Smooth muscle cell (in vitro differentiated cells): ENCODE data around the gene RASA3. TPM values are rescaled to one million over a fixed set of nuclear protein-coding genes. Genes with fewer than 3 reads are reported as not detected.

ENCODE experiments used
- DNase-seq: peaks from one replicate; lab custom pipeline; 2025; ENCODE audit not compliant: unreplicated experiment; lab: John Stamatoyannopoulos, UW
- H2AFZ ChIP-seq: fragments of 200-600 bp; sonication (generic); 2 replicates; pipeline ENCODE4 v1.6.0; 2016; ENCODE audit warnings: antibody characterized with exemption, low read depth, mild to moderate bottlenecking
- H3F3A ChIP-seq: fragments of 200-600 bp; sonication (generic); 2 replicates; pipeline ENCODE4 v1.6.0; 2017; ENCODE audit warnings: antibody characterized with exemption, low read depth
- H3K27ac ChIP-seq: fragments of 200-600 bp; sonication (generic); 2 replicates; pipeline ENCODE4 v1.5.1; 2016; ENCODE audit warnings: low read depth, mild to moderate bottlenecking
- H3K27me3 ChIP-seq: fragments of 200-600 bp; sonication (generic); 2 replicates; pipeline ENCODE4 v1.6.1; 2016; ENCODE audit warnings: low read depth, mild to moderate bottlenecking
- H3K36me3 ChIP-seq: fragments of 200-600 bp; sonication (generic); 2 replicates; pipeline ENCODE4 v1.5.1; 2016; ENCODE audit warnings: low read depth
- H3K4me1 ChIP-seq: fragments of 200-600 bp; sonication (generic); 2 replicates; pipeline ENCODE4 v1.5.1; 2016; ENCODE audit warnings: low read depth
- H3K4me2 ChIP-seq: fragments of 200-600 bp; sonication (generic); 2 replicates; pipeline ENCODE4 v1.6.0; 2016; ENCODE audit warnings: mild to moderate bottlenecking
- H3K4me3 ChIP-seq: fragments of 200-600 bp; sonication (generic); 2 replicates; pipeline ENCODE4 v1.5.1; 2016; ENCODE audit warnings: mild to moderate bottlenecking
- H3K79me2 ChIP-seq: fragments of 200-600 bp; sonication (generic); 2 replicates; pipeline ENCODE4 v1.6.0; 2016; ENCODE audit warnings: low read depth, mild to moderate bottlenecking
- H3K9ac ChIP-seq: fragments of 200-600 bp; sonication (generic); 2 replicates; pipeline ENCODE4 v1.6.0; 2016; ENCODE audit warnings: low read depth
- H3K9me3 ChIP-seq: fragments of 200-600 bp; sonication (generic); replicated peaks from 2 replicates; pipeline ENCODE4 v1.5.1; 2016; ENCODE audit warnings: low read depth
- H4K20me1 ChIP-seq: fragments of 200-600 bp; sonication (generic); 2 replicates; pipeline ENCODE4 v1.6.0; 2016; ENCODE audit warnings: low read depth
- CTCF ChIP-seq: fragments of 200-600 bp; sonication (generic); IDR thresholded peaks from 2 replicates; pipeline ENCODE4 v1.5.1; 2017; ENCODE audit warnings: borderline replicate concordance, mild to moderate bottlenecking, antibody characterized with exemption; ENCODE audit not compliant: insufficient read depth, poor library complexity, severe bottlenecking
- WGBS: methylation state at CpG from one replicate; pipeline ENCODE4 v1.1.7; 2016; ENCODE audit warnings: low lambda C conversion rate; 5-methylcytosine and 5-hydroxymethylcytosine counted together
- polyA plus RNA-seq: library from polyadenylated mRNA; unstranded; fragments of >200 nt; fragmentation: Nextera tagmentation; extraction: Ambion mirVana; gene quantifications from 2 replicates; pipeline ENCODE4 v1.2.1, GENCODE V29; 2016
- total RNA-seq: library from RNA; depleted of rRNA; stranded (reverse); fragments of >200 nt; gene quantifications from 2 replicates; pipeline ENCODE4 v1.2.3, GENCODE V29; 2014

RASA3 gene
- total and polyA plus RNA-seq, 2 experiments from 2014 or later, result 21.3 to 26.8 TPM

GRCh38 chr13:113965968-113966884 is 166.2 kb downstream of the RASA3 start:
- H3K79me2 ChIP-seq, result no peaks in the 10 kb centered on the region
- H2AFZ ChIP-seq, result no peak overlapping the region
- DNase-seq, result no peak
- no peaks in the 10 kb centered on the region for H3K36me3 ChIP-seq
- H3K4me3 ChIP-seq, result no peak overlapping the region
- no peak overlapping the region for H3K27ac ChIP-seq
- no peaks in the 10 kb centered on the region for H3K4me1 ChIP-seq
- no peak for TF ChIP-seq CTCF
- H3F3A ChIP-seq, result no peaks in the 10 kb centered on the region
- no peaks in the 10 kb centered on the region for H3K9me3 ChIP-seq
- H3K9ac ChIP-seq, result no peak overlapping the region
- H4K20me1 ChIP-seq, result no peaks in the 10 kb centered on the region
- WGBS, result 95% methylated on average over 5 of the region's 5 CpGs
- H3K4me2 ChIP-seq, result no peak overlapping the region
- no peaks in the 10 kb centered on the region for H3K27me3 ChIP-seq

GRCh38 chr13:113965383-113965874 is 167.0 kb downstream of the RASA3 start:
- H4K20me1 ChIP-seq, result no peaks in the 10 kb centered on the region
- no peak overlapping the region for H3K27ac ChIP-seq
- H3K4me3 ChIP-seq, result no peak overlapping the region
- no peak for DNase-seq
- 97% methylated on average over 2 of the region's 2 CpGs for WGBS
- no peak overlapping the region for H2AFZ ChIP-seq
- no peak overlapping the region for H3K9ac ChIP-seq
- H3K4me1 ChIP-seq, result no peaks in the 10 kb centered on the region
- H3F3A ChIP-seq, result no peaks in the 10 kb centered on the region
- no peaks in the 10 kb centered on the region for H3K36me3 ChIP-seq
- no peak for TF ChIP-seq CTCF
- H3K4me2 ChIP-seq, result no peak overlapping the region
- no peaks in the 10 kb centered on the region for H3K79me2 ChIP-seq
- H3K9me3 ChIP-seq, result no peaks in the 10 kb centered on the region
- no peaks in the 10 kb centered on the region for H3K27me3 ChIP-seq

GRCh38 chr13:113964251-113964995 is 168.0 kb downstream of the RASA3 start:
- TF ChIP-seq CTCF, result no peak
- H3K9ac ChIP-seq, result no peak overlapping the region
- no peaks in the 10 kb centered on the region for H4K20me1 ChIP-seq
- no peaks in the 10 kb centered on the region for H3K27me3 ChIP-seq
- DNase-seq, result no peak
- 94% methylated on average over 20 of the region's 21 CpGs for WGBS
- H3K9me3 ChIP-seq, result no peaks in the 10 kb centered on the region
- no peak overlapping the region for H2AFZ ChIP-seq
- H3K4me3 ChIP-seq, result no peak overlapping the region
- no peaks in the 10 kb centered on the region for H3F3A ChIP-seq
- H3K36me3 ChIP-seq, result no peaks in the 10 kb centered on the region
- H3K79me2 ChIP-seq, result no peaks in the 10 kb centered on the region
- no peaks in the 10 kb centered on the region for H3K4me1 ChIP-seq
- no peak overlapping the region for H3K4me2 ChIP-seq
- H3K27ac ChIP-seq, result no peak overlapping the region
